HT1080 (cell line): Measurements from ENCODE around the gene PLCB2. TPM values are rescaled to one million over a fixed set of nuclear protein-coding genes. Genes with fewer than 3 reads are reported as not detected.

Experiments used
- DNase-seq: peaks from one replicate; pipeline ENCODE4 v3.0.0-alpha.2; 2015; ENCODE audit warnings: low read depth
- total RNA-seq: library from RNA; depleted of rRNA; stranded (reverse); fragments of >200 nt; shearing (Covaris generic); gene quantifications from 2 replicates; pipeline ENCODE4 v1.2.3, GENCODE V29; 2014

Gene PLCB2
- total RNA-seq, 1 experiment from 2014 or later: 0.16 TPM

DNA sequence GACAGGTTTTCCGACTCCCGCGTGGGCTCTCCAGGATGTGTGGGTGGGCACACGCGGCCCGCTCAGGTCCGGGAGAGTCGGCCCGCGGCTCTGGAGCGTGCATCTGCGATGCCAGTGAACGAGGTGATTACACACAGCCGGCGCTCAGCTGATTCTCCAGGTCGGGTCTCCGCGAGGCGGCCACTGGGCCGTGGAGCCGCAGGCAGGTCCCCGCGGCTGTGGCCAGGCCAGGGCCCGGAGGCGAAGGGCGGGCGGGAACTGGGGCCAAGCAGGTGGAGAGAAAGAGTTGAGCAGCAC lies 55.6 kb downstream of the PLCB2 start:
- DNase-seq: no peak

DNA sequence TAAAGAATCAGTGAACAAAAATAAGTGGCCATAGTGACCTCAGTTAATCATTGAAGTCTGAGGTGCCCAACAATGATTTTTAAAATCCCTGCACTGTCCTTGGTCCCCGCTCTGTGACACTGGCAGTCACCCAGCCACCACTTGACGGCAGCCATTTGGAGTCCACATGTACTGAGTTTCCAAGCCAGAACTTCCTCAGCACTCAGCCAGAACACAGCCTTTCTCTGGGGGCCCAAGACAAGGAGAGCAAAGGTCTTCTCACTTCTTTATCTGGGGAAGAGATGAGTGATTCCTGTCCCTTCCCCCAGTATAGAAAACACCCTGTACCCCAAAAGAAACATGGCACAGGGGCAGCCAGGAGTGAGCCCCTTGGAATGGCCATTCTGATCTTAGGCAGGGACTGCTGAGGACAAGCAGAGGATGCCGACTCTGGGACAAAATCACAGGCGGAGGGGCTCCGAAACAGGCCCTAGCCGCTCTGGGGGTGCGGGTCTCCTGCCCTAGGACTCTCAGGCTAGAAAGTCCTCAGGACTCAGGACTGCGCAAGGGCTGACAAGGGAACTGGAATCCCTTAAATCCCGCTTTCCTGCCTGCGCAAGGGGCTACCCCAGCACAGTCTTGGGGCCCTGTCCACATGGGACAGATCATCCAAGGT lies 56.1 kb downstream of the PLCB2 start:
- DNase-seq: no peak

DNA sequence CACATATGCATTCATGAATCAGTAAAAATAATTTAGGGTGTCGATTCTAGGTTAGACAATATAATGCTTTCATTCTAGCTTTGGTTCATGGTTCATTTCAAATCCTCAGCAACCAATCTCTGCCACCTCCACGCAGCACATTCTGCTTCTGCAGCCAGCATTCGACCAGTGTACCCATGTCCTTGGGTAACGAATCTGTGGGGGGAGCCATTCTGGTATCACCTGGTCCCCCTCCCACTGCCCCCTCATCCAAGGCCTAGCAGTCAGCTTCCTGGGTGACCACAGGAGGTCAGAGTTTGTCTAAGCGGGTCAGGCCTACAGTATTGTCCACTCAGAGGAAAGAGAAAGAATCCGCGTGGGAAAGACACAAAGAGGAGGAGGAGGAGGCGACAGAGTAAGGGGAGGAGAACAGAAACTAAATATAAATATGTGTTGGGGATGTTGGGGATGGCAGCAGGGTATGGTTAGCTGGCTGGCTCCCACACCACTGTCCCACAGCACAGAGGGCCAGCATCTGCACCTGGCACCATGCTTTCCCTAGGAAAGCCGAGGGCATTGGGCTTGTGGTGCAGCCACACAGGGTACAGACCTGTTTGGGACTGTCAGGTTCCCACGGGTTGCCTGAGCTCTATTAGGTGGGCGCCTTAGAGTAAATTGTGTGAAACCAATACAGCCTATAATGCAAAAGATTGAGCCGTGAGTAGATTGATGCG lies 56.8 kb downstream of the PLCB2 start:
- no peak for DNase-seq

DNA sequence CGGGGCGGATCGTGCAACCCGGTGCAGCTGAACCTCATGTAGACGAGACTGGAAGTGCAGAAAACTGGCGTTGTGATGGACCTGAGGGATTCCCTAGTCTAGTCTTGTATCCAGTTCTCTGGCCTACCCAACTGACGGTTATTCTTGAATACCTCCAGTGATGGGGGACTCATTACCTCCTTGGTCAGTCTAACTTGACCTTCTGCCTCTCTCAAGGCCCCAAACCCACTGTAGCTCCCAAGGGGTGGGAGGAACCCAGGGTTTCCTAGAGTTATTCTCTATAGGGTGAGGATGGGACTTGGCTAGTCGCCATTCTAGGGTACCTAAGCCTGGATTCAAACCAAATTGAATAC lies 57.5 kb downstream of the PLCB2 start:
- DNase-seq: no peak

DNA sequence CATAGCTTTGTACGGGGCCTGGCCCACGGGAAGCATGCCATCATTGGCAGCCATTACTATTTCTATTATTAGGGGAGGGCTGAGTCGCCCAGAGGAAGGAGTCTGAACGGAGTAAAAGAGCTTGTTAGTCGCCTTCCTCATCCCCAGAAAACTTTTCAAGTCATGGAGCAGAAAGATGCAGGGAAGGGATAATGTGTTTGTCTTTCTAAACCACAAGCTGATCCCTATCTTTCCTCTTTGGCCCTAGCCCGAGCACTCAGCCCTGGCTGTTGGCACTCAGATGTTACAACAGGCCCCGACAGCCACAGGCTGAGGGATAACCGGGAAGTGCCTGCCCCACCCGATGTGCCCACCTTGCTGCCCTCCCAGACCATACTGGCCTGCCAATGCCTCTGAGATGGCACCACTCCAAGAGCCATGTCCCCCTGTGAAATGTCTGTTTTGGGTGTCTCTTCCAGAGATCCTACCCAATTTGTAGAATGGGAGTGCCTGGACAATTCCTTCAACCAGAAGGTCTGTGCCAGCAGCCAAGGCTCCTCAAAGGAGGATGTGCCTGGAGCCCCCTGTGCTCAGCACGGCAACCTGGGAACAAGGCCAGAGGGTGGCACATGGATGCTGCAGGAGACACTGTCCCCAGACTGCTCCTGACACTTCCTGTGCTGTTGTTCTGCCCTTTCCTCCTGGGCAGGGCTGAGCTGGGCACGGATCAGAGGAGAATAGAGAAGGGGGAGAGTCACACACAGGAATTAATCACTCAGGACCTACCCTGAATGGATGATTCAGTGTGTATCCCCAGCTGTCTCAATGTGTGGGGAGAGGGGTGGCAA lies 58.0 kb downstream of the PLCB2 start:
- peak; percentile 48 for DNase-seq

DNA sequence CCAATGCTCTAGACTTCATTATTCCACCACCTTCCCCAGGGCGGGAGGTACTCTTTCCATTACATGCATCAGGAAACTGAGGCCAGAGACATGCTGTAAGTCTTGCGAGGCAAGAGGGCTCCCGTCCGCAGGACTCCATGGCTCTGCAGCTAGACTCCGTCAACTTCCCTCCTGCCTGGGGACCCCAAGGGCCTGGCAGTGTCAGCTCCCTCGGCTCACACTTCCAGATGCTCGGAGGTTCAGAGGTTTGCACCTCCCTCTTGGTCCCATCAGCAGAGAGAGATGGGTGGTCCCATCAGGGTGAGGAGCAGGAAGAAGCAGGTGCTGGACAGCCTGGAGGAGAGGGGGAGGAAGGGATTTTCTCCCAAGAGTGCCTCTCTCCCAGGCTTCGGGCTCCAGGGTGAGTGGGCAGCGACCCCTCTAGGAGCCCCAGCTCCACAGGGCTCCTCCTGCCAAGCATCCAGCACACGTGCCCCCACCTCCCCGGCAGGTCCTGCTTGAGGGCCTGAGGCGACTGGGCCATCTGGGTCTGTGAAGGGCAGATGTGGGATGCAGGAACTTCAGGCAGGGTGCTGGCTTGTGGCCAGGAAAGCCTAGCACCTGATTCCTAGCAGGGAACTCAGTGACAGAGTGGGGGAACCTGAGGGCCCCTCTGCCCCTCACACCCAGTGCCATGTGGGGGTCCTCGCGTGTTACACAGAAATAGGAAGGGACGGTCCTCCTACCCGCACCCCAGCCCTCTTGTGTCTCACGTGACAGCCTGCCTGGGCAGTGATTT lies 59.5 kb downstream of the PLCB2 start:
- DNase-seq: no peak

DNA sequence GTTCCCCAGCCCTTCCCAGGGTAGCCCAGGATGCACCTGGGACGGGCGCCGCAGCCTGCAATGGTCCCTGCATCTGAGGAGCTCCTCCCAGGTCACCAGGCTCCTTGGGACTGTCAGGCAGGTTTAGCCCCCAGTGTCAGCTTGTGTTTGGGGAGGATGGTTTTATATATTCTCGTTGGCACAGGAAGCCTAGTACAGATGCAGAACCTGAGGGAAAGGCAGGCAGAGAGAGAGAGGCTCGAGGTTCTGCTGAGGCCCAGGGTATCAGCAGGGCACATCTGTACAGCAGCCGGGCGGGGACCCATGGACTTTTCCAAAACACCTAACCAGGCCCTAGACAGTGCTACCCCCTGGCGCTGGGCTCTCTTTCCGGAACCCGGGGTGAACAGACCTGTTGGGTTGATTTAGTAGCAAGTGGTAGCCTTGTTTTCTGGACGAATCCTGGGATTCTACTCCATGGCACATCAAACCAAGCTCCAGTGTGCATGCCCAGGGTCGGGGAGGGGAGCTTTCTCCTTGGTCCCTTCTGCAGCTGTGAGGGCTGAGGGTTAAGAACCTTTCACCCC lies 60.2 kb downstream of the PLCB2 start:
- DNase-seq: no peak

DNA sequence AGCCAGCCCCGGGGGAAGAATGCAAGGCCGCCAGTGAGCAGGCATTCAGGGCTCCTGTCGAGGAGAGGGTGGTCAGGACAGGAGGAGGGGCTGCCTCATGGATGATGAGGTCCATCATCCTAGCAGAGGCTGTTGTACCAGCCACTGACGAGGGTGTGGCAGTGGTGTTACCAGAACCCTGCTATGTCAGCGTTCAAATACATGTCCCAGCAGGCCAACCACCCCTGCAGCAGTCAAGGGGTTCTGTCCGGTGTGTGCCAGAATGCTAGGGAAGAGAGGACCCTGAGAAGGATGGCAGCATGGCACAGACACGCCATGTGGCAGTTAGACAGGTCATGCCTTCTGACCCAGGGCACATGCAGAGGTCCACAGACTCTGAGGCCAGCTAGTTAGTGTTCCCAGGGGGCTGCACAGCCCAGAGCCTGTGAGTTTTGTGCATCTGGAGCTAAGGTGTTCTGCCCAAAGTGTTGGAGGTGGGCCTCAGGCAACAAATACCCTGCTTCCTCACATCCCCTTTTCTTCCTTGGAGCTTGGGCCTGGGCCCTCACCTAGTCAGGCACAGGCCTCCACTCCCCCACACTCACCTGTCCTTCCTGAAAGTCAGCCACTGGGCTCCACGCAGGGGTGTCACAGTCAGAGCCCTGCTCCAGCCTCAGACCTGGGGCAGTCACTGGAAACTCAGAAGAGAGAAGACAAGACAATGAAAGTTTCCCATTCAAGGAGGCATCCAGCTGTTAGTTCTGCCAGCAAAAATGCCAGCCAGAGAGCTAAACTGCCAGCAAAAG lies 61.0 kb downstream of the PLCB2 start:
- DNase-seq: no peak

DNA sequence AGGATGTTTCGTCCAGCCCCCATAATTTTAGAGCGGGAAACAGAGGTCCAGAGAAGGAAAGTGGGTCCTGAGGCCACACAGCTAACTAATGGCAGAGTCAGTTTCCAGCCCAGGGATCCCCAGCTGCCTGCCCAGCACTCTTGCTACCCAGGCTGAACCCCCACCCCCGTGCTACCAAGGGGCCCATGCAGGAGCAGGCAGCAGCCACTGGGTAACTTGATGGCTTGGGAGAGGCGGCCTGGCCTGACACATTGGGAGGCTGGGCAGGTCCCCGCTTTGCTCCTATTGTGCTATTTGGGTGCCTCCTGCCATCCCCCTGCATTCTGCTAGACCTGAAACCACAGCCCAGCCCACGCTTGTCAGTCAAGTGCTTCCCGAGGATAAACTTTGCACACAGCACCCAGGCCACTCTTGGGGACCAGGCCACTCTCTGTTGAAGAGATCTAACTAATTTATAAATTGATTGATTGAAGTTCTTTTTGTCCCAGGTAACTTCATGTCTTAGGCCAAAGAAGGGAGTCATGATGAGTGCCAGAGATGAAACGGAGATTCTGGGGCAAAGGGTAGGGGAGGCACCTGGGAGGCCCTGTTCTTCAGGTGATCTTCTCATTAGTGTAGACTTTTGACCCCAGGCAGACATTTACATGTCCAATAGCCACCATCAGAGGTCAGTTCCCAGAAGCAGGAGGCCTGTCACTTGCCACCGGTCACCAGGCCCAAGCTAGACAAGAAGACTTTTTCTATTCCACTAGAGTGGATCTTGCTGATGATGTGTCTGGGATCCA lies 61.9 kb downstream of the PLCB2 start:
- no peak for DNase-seq

DNA sequence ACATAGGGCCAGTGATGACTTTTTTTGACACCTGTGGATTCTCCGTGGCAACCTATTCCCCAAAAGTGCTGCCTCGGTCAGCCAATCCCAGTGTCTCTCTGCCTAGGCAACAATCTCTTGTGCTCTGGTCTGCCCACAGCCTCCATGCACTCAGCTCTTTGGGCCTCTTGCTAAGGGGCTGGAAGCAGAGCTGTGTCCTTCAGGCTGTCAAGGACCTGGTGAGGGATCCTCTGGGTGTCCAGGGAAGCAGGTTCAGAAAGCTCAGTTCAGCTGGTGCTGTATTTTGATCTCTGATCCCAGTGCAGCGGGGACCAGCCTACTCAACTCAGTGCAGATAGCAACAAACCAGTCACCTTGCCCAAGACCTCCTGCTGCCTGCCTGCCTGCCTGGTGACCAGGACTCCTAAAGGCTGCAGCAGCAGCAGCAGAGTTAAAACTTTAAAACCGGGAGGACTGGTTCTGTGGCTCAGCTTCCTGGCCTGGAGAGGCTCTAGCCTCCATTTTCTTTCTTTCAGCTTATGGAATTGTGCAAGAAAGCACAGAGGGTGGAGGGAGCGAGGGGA lies 62.7 kb downstream of the PLCB2 start:
- DNase-seq: no peak

DNA sequence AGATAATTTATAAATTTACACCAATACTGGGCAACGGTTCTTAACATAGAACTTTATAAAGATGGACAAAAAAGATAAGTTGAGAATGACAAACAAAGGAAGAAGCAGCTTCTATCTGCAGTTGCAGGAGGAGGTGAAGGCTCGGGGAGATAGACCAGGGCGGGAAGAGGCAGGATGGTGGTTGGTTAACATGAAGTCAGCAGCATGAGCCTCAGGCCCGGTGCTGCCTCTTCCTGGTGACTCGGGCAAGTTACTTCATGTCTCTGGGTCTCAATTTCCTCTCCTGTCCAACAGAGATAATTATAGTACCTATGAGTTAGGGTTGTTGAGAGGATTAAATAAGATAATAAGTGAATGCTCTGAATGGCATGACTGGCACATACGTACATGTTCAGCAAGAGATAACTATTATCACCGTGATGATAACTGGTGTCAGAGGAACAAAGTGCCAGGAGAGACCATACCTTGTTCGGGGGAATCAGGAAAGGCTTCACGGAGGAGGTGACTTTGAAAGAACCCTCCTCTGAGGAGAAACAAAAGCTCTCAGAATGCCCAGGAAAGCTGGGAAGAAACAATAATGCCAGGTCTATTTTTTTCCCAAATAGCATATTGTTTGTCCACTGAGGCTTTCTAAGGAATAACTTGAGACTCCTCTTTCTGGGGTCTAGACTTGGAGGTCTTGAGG lies 64.5 kb downstream of the PLCB2 start:
- no peak for DNase-seq

DNA sequence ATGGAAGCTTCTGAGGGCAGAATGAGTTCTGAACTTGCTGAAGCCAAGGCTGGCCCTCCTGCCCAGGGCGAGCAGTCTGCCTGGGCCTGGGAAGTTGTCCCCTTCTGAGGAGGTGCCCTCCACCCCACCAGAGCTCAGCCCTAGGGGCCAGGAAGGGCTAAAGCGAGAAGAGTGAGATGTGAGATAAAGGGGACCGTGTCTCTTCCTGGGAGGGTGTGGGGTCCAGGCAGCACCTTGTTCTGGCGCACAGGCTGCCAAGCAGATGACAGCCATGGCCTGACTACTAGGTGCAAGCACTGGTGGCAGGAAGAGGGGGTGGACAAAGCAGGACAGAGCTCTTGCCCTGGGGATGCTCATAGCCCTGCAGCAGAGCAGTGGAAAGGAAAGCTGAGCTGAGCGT lies 65.1 kb downstream of the PLCB2 start:
- DNase-seq: no peak

DNA sequence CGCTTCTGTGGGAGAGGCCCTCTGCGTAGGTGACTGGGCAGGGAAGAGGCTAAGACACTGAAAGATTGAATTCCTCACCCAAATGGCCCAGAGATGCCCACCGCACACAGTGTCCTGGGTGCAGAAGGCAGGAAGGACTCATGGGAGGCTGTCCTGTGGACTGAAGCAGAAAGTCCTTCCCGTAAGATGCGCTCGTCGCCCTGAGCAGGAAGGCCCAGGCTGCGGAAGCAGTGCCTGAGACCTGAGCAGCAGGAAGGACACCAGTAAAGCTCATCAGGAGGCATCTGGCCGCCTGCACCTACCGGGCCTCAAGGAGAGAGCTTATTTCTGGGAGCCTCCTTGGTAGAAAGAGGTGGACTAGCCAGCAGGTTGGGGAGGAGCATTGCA lies 65.5 kb downstream of the PLCB2 start:
- DNase-seq: no peak

DNA sequence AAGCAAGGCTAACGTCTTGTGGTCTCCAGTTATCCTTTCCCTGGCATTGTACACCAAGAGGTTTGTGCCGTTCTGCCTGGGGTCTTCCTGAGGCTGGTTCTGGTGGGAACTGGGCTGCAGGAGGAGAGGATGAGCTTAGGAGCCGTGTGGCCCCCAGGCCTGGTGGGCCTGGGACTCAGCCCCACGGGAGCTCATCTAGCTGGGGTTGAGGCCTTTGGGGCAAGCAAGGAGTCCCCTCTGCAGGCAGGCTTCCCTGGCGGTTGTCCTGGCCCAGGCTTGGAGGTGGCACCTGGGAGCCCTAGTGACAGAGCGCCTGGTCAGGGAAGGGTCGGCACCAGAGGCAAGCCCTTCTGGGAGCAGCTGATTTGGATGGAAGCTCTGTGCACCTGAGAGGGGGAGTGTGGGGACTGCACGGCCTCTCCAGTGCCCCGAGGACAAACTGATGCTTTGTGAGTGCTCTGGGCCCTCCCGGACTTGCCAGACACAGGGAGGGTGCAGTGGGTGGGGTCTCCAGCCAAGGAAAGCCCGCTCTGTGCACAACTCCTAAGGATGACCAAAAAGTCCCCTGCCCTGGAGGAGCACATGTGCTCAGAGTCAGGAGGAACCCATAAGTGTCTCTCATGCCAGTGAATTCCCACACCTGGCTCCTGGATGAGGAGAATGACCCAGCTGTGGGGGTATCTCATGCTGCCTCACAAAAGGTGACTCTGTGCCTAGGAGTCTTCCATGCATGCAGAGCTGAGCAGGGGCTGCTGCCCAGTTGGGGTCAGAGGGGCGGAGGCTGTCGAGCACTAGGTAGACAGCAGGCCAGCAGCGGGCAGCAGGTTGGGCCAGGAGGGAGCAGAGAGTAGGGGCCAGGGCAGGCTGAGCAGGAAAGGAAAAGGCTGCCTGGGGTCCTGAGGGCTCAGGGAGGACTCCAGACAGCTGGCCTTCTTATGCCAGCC lies 66.2 kb downstream of the PLCB2 start:
- DNase-seq: no peak

DNA sequence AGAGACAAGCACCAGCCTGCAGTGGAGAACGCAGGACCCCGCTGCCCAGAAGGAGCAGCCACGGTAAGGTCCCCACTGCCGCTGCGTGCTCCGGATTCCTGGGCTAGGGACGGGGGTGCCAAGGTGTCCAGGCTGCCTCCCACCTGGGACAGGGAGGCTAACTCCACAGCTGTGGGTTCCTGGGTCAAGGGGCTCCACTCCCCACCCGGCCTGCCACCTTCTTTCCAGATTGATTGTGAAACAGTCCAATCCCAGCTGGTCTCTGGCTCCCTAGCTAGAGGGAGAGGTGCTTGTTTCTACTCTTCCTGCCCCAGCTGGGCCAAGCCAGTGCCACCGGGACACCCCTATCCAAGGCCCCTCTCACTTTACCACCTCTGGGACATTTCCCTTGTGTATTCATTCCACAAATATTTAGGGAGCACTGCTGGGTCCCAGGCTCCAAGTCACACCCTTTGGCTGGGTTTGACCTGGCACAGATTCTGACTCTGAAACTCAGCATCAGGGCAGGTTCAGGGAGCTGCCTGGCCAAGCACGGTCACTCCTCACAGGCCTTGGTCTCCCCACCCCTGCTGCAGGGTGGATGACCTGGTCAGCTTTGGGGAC lies 67.0 kb downstream of the PLCB2 start:
- no peak for DNase-seq

DNA sequence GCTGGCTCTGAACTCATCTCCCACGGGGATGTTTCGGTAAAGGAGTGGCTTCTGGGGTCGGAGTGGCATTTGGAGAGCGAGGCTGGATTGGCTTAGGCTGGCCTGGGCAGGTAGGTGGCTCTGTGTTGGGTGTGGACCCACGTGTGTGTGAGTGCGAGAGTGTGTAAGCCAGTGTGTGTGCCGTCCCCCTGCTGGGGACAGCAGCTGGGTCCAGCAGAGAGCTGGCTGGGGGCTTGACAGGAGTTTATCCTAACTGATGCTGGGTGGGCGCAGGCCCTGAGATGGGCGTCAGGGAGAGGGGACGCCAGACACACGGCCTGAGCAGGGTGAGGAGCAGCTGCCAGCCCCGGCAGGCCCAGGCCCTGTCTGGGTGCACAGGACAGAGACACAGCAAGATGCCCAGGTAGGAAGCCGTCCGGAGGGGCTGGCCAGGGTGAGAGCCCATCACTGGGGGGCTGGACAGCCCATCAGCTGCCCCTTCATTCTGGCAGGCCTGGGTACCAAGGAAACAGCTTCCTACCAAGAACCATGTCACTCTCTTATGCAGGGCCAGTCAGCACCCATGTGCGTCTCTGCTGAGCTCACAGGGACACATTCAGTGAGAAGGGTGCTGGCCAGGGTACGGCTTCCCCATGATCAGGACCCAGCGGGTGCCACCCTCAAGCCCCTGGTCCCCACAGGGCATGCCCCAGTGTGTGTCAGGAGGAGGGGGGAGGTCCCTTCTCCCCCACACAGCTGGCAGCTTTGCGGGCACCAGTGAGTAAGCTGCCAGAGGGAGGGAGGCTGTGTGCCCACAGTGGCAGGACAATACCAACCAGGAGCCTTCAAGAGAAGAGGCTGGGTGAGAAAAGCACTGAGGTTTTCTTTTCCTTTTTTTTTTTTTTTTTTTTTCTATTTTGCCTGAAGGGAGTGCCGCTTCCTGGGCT lies 67.8 kb downstream of the PLCB2 start:
- DNase-seq: no peak

DNA sequence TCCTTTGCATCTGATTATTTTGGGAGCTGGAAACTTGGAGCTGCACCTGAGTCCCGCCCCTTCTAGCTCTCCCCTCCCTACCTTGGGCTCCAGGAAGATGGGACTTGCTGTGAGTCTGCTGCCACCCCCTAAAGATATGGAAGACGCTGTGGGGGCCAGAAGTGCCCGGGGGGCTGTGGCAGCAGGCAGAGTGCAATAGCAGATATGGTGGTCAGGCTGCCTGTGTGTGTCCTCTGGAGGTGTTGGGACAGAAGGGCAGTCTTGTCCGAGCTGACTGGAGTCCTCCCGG lies 68.4 kb downstream of the PLCB2 start:
- no peak for DNase-seq
